GM18951 (cell line): ENCODE data around the gene ABT1.

Experiments
- POLR2A ChIP-seq: IDR thresholded peaks from 4 replicates; pipeline ENCODE4 v1.6.1; 2011; ENCODE audit warnings: mild to moderate bottlenecking; ENCODE audit not compliant: insufficient read length, insufficient read depth; ENCODE audit errors: extremely low read depth
- in situ Hi-C: fragments of 300-500 bp; cut with MboI; formaldehyde crosslinking; loops from one replicate; pipeline ENCODE4 v1.12.0; 2022; ENCODE audit warnings: low sequenced_read_pairs, mixed read lengths, inconsistent platforms; ENCODE audit not compliant: unreplicated experiment

ABT1 gene

GRCh38 chr6:26646074-26646473, 49.3 kb downstream of the ABT1 start:
- in situ Hi-C loops = no loop called here
- no peak for TF ChIP-seq POLR2A
